PFSK-1 (cell line): ENCODE data around the gene HLA-DRA.

Source experiments
- FOXP2 ChIP-seq: optimal IDR thresholded peaks from 2 replicates; pipeline ENCODE3; 2011; ENCODE audit warnings: borderline replicate concordance, control low read depth, inconsistent platforms; ENCODE audit not compliant: insufficient read depth; ENCODE audit errors: extremely low read length, extremely low read depth
- POLR2AphosphoS5 ChIP-seq: IDR thresholded peaks from 2 replicates; pipeline ENCODE4 v1.6.1; 2012; ENCODE audit warnings: low read depth, mild to moderate bottlenecking, control low read depth, low read length, moderate library complexity
- SIN3A ChIP-seq: IDR thresholded peaks from 2 replicates; pipeline ENCODE4 v1.6.1; 2012; ENCODE audit warnings: mild to moderate bottlenecking, low read length, moderate library complexity, borderline replicate concordance; ENCODE audit not compliant: insufficient read depth
- TAF1 ChIP-seq: IDR thresholded peaks from 2 replicates; pipeline ENCODE4 v1.6.1; 2012; ENCODE audit warnings: low read length, control low read depth, borderline replicate concordance; ENCODE audit not compliant: insufficient read depth
- TF ChIP-seq, protein P1 (sequence below), 2 experiments: IDR thresholded peaks; 2 replicates each; pipeline versions ENCODE4 v1.6.1 to v1.8.0; 2011 to 2012; ENCODE audit warnings: low read depth in 2 of 2, low read length in 2 of 2, control low read depth in 1 of 2, inconsistent platforms in 1 of 2, mild to moderate bottlenecking in 1 of 2, moderate library complexity in 1 of 2; ENCODE audit not compliant: insufficient read depth in 1 of 2

Gene HLA-DRA

GRCh38 chr6:32406857-32407256 lies 32.8 kb upstream of the HLA-DRA start, which contains the start of gene BTNL2:
Gene BTNL2, minus strand, starts transcription at chr6:32407181. Its CDS starts 58 bp downstream, at chr6:32407123.
- TF ChIP-seq SIN3A (no peak), FOXP2 (no peak), POLR2AphosphoS5 (no peak), TAF1 (no peak)
- TF ChIP-seq, protein P1, sequence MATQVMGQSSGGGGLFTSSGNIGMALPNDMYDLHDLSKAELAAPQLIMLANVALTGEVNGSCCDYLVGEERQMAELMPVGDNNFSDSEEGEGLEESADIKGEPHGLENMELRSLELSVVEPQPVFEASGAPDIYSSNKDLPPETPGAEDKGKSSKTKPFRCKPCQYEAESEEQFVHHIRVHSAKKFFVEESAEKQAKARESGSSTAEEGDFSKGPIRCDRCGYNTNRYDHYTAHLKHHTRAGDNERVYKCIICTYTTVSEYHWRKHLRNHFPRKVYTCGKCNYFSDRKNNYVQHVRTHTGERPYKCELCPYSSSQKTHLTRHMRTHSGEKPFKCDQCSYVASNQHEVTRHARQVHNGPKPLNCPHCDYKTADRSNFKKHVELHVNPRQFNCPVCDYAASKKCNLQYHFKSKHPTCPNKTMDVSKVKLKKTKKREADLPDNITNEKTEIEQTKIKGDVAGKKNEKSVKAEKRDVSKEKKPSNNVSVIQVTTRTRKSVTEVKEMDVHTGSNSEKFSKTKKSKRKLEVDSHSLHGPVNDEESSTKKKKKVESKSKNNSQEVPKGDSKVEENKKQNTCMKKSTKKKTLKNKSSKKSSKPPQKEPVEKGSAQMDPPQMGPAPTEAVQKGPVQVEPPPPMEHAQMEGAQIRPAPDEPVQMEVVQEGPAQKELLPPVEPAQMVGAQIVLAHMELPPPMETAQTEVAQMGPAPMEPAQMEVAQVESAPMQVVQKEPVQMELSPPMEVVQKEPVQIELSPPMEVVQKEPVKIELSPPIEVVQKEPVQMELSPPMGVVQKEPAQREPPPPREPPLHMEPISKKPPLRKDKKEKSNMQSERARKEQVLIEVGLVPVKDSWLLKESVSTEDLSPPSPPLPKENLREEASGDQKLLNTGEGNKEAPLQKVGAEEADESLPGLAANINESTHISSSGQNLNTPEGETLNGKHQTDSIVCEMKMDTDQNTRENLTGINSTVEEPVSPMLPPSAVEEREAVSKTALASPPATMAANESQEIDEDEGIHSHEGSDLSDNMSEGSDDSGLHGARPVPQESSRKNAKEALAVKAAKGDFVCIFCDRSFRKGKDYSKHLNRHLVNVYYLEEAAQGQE (IDR thresholded peaks at IDR 0.05; ENCODE audit: insufficient read depth in 1 of 2, low read depth in 2 of 2, low read length in 2 of 2), result no peak

DNA sequence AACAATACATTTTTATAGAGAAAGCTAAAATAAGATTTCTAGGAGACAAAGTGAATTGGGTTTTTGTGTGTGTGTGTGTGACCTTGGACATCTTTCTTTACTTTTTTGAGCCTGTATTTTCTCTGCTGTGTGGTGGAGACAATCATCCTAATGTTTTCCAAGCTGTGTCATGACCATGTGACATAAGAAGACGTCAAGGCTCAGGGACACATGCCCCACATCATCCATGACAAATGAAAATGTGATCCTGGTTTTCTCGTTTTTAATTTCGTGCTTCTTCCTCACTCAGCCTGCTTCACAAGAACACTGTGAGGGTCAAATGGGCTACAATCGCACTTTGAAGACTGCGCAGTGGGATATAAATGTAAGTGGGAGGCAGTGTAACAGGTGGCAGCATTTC lies 28.8 kb upstream of the HLA-DRA start:
- no peak for TF ChIP-seq SIN3A
- no peak for TF ChIP-seq TAF1
- TF ChIP-seq, protein P1 (IDR thresholded peaks at IDR 0.05; ENCODE audit: insufficient read depth in 1 of 2, low read depth in 2 of 2, low read length in 2 of 2), result no peak
- TF ChIP-seq POLR2AphosphoS5, result no peak
- TF ChIP-seq FOXP2, result no peak

GRCh38 chr6:32411566-32412327 lies 27.9 kb upstream of the HLA-DRA start:
- TF ChIP-seq TAF1, result no peak
- TF ChIP-seq FOXP2, result no peak
- no peak for TF ChIP-seq SIN3A
- TF ChIP-seq, protein P1 (IDR thresholded peaks at IDR 0.05; ENCODE audit: insufficient read depth in 1 of 2, low read depth in 2 of 2, low read length in 2 of 2), result no peak
- no peak for TF ChIP-seq POLR2AphosphoS5

- TF ChIP-seq TAF1 (no peak), SIN3A (no peak), FOXP2 (no peak), POLR2AphosphoS5 (no peak)
- TF ChIP-seq, protein P1 (IDR thresholded peaks at IDR 0.05; ENCODE audit: insufficient read depth in 1 of 2, low read depth in 2 of 2, low read length in 2 of 2), result no peak
Observed at GRCh38 chr6:32413427-32414047, 26.1 kb upstream of the HLA-DRA start.

GRCh38 chr6:32415521-32416019 lies 24.1 kb upstream of the HLA-DRA start:
- TF ChIP-seq TAF1 (no peak), POLR2AphosphoS5 (no peak), FOXP2 (no peak), SIN3A (no peak)
- TF ChIP-seq, protein P1 (IDR thresholded peaks at IDR 0.05; ENCODE audit: insufficient read depth in 1 of 2, low read depth in 2 of 2, low read length in 2 of 2), result no peak
